Liver (tissue), 9 donors: ENCODE data around the gene FAM120AOS. TPM values are rescaled to one million over a fixed set of nuclear protein-coding genes. Genes with fewer than 3 reads are reported as not detected.

ENCODE experiments used
- DNase-seq: peaks from one replicate; pipeline ENCODE4 v3.0.0-alpha.2; 2017; ENCODE audit warnings: low spot score
- H3K27ac ChIP-seq, 2 donors: one replicate each; pipeline ENCODE4 v1.7.0; 2013; ENCODE audit warnings: inconsistent platforms in 2 of 2, low read length in 2 of 2, control low read depth in 1 of 2, low read depth in 1 of 2, mild to moderate bottlenecking in 1 of 2
- H3K27me3 ChIP-seq, 4 donors: one replicate each; pipeline versions ENCODE4 v1.6.1 to v1.7.0; 2013; ENCODE audit warnings: low read length in 3 of 4, inconsistent platforms in 1 of 4, mild to moderate bottlenecking in 1 of 4, moderate library complexity in 1 of 4; ENCODE audit not compliant: control insufficient read depth in 4 of 4, insufficient read depth in 4 of 4
- H3K36me3 ChIP-seq, 4 donors: one replicate each; pipeline versions ENCODE4 v1.6.1 to v1.7.0; 2013; ENCODE audit warnings: low read length in 3 of 4, mild to moderate bottlenecking in 3 of 4, low read depth in 1 of 4, moderate library complexity in 1 of 4; ENCODE audit not compliant: control insufficient read depth in 4 of 4, insufficient read depth in 3 of 4
- H3K4me1 ChIP-seq, 4 donors: one replicate each; pipeline versions ENCODE4 v1.6.1 to v1.7.0; 2013; ENCODE audit warnings: low read length in 3 of 4, mild to moderate bottlenecking in 3 of 4, moderate library complexity in 1 of 4; ENCODE audit not compliant: control insufficient read depth in 4 of 4, insufficient read depth in 4 of 4
- H3K4me3 ChIP-seq, 3 donors: one replicate each; pipeline versions ENCODE4 v1.6.1 to v1.7.0; 2013; ENCODE audit warnings: low read length in 3 of 3, control low read depth in 1 of 3, low read depth in 1 of 3, mild to moderate bottlenecking in 1 of 3
- H3K9ac ChIP-seq, 2 donors: one replicate each; pipeline ENCODE4 v1.7.0; 2013; ENCODE audit warnings: low read length in 2 of 2, mild to moderate bottlenecking in 2 of 2, moderate library complexity in 2 of 2, control low read depth in 1 of 2, low read depth in 1 of 2
- H3K9me3 ChIP-seq, 4 donors: one replicate each; pipeline versions ENCODE4 v1.6.1 to v1.7.0; 2013; ENCODE audit warnings: low read length in 3 of 4; ENCODE audit not compliant: control insufficient read depth in 4 of 4
- ATF3 ChIP-seq: IDR thresholded peaks from 2 replicates; pipeline ENCODE4 v1.6.1; 2016; ENCODE audit warnings: antibody characterized with exemption
- CTCF ChIP-seq: fragments of 150-350 bp; IDR thresholded peaks from 2 replicates; pipeline ENCODE4 v1.5.1; 2017; ENCODE audit warnings: improper control_type of control experiment, low read depth, low read length; ENCODE audit not compliant: missing input control
- EGR1 ChIP-seq, 2 donors: IDR thresholded peaks; 2 replicates each; pipeline ENCODE4 v1.6.1; 2016 to 2018; ENCODE audit warnings: antibody characterized with exemption in 2 of 2, low read depth in 2 of 2
- FOXA1 ChIP-seq: IDR thresholded peaks from 2 replicates; pipeline ENCODE4 v1.6.1; 2016; ENCODE audit warnings: antibody characterized with exemption
- FOXA2 ChIP-seq: IDR thresholded peaks from 2 replicates; pipeline ENCODE4 v1.6.1; 2016; ENCODE audit warnings: antibody characterized with exemption
- GABPA ChIP-seq, 2 donors: IDR thresholded peaks in 1 of 2; conservative IDR thresholded peaks in 1 of 2; 2 replicates each; pipeline ENCODE4 v1.6.1; 2016; ENCODE audit warnings: antibody characterized with exemption in 2 of 2, mild to moderate bottlenecking in 1 of 2, moderate library complexity in 1 of 2
- HNF4A ChIP-seq, 2 donors: conservative IDR thresholded peaks; 2 replicates each; pipeline ENCODE4 v1.6.1; 2016; ENCODE audit warnings: antibody characterized with exemption in 2 of 2, mild to moderate bottlenecking in 2 of 2
- HNF4G ChIP-seq: IDR thresholded peaks from 2 replicates; pipeline ENCODE4 v1.6.1; 2016; ENCODE audit warnings: antibody characterized with exemption
- JUND ChIP-seq, 2 donors: IDR thresholded peaks; 2 replicates each; pipeline ENCODE4 v1.6.1; 2016; ENCODE audit warnings: antibody characterized with exemption in 2 of 2
- MAX ChIP-seq: IDR thresholded peaks from 2 replicates; pipeline ENCODE4 v1.6.1; 2016; ENCODE audit warnings: antibody characterized with exemption
- NR2F2 ChIP-seq: IDR thresholded peaks from 2 replicates; pipeline ENCODE4 v1.6.1; 2016; ENCODE audit warnings: antibody characterized with exemption
- RAD21 ChIP-seq, 2 donors: IDR thresholded peaks; 2 replicates each; pipeline ENCODE4 v1.6.1; 2016; ENCODE audit warnings: antibody characterized with exemption in 2 of 2, mild to moderate bottlenecking in 2 of 2
- REST ChIP-seq: IDR thresholded peaks from 2 replicates; pipeline ENCODE4 v1.6.1; 2016; ENCODE audit warnings: antibody characterized with exemption, mild to moderate bottlenecking
- RXRA ChIP-seq, 2 donors: IDR thresholded peaks; 2 replicates each; pipeline ENCODE4 v1.6.1; 2017 to 2018; ENCODE audit warnings: antibody characterized with exemption in 2 of 2, mild to moderate bottlenecking in 1 of 2
- SP1 ChIP-seq: IDR thresholded peaks from 2 replicates; pipeline ENCODE4 v1.6.1; 2018; ENCODE audit warnings: antibody characterized with exemption, mild to moderate bottlenecking
- TAF1 ChIP-seq: conservative IDR thresholded peaks from 2 replicates; pipeline ENCODE4 v1.6.1; 2016; ENCODE audit warnings: antibody characterized with exemption, mild to moderate bottlenecking
- YY1 ChIP-seq: IDR thresholded peaks from 2 replicates; pipeline ENCODE4 v1.6.1; 2016; ENCODE audit warnings: antibody characterized with exemption, mild to moderate bottlenecking
- ZBTB33 ChIP-seq: IDR thresholded peaks from 2 replicates; pipeline ENCODE4 v1.6.1; 2016; ENCODE audit warnings: antibody characterized with exemption
- WGBS: extraction: QIAGEN DNeasy Blood & Tissue Kit; methylation state at CpG from one replicate; pipeline ENCODE4 v1.1.7; 2013; 5-methylcytosine and 5-hydroxymethylcytosine counted together
- polyA plus RNA-seq, 2 donors: library from polyadenylated mRNA; stranded (reverse) in 1 of 2; unstranded in 1 of 2; fragments of 200-250 nt in 1 of 2; fragments of >200 nt in 1 of 2; fragmentation: Nextera tagmentation in 1 of 2; extraction: Ambion mirVana in 1 of 2; gene quantifications; one replicate each; pipeline versions ENCODE4 v1.2.1 to v1.2.3, GENCODE V29; 2013 to 2015
- total RNA-seq, 2 donors: library from RNA; depleted of rRNA; stranded (reverse); fragments of >200 nt; gene quantifications; one replicate each; pipeline ENCODE4 v1.2.3, GENCODE V29; 2014
- donor health status: healthy.
- donor health status: healthy.
- donor health status: healthy.
- donor health status: healthy.
- donor health status: healthy.

The FAM120AOS gene
- total and polyA plus RNA-seq, 4 donors: 16.4 to 25.0 (median 17.3) TPM

GRCh38 chr9:93475856-93476255 is 22.5 kb upstream of the FAM120AOS start:
- no peak for DNase-seq
- WGBS: 86% methylated on average over 3 of the region's 3 CpGs
- Histone ChIP-seq H3K4me3 (no peak overlapping the region), H3K9ac (no peak overlapping the region), H3K36me3 (peaks cover 0 to 7% (median under 1%) of the 10 kb centered on the region in 4 donors), H3K4me1 (peaks cover 0 to 7% (median 0%) of the 10 kb centered on the region in 4 donors), H3K27me3 (no peaks in the 10 kb centered on the region), H3K27ac (no peak overlapping the region), H3K9me3 (no peaks in the 10 kb centered on the region)
- TF ChIP-seq ATF3: no peak
- no peak for TF ChIP-seq FOXA2
- TF ChIP-seq SP1: no peak
- no peak for TF ChIP-seq MAX
- TF ChIP-seq YY1: no peak
- TF ChIP-seq FOXA1: no peak
- no peak for TF ChIP-seq EGR1 (IDR thresholded peaks at IDR 0.05; ENCODE audit: low read depth in 2 of 2)
- TF ChIP-seq ZBTB33: no peak
- no peak for TF ChIP-seq CTCF
- TF ChIP-seq JUND (IDR thresholded peaks at IDR 0.05): no peak
- no peak for TF ChIP-seq NR2F2
- TF ChIP-seq RAD21 (IDR thresholded peaks at IDR 0.05): no peak
- TF ChIP-seq GABPA (IDR thresholded peaks at IDR 0.05 in 1 of 2, conservative IDR thresholded peaks at IDR 0.05 in 1 of 2): no peak
- TF ChIP-seq RXRA (IDR thresholded peaks at IDR 0.05): no peak

GRCh38 chr9:93475108-93475507 is 21.7 kb upstream of the FAM120AOS start:
- no peak for DNase-seq
- TF ChIP-seq GABPA (IDR thresholded peaks at IDR 0.05 in 1 of 2, conservative IDR thresholded peaks at IDR 0.05 in 1 of 2): no peak
- TF ChIP-seq ZBTB33: no peak
- TF ChIP-seq REST: no peak
- no peak for TF ChIP-seq RAD21 (IDR thresholded peaks at IDR 0.05)
- TF ChIP-seq HNF4A (conservative IDR thresholded peaks at IDR 0.05): no peak
- TF ChIP-seq ATF3: no peak
- TF ChIP-seq FOXA1: no peak
- TF ChIP-seq HNF4G: no peak
- no peak for TF ChIP-seq EGR1 (IDR thresholded peaks at IDR 0.05; ENCODE audit: low read depth in 2 of 2)
- no peak for TF ChIP-seq FOXA2
- TF ChIP-seq RXRA (IDR thresholded peaks at IDR 0.05): no peak
- no peak for TF ChIP-seq TAF1
- no peak for TF ChIP-seq YY1
- TF ChIP-seq CTCF: no peak
- no peak for TF ChIP-seq JUND (IDR thresholded peaks at IDR 0.05)
- TF ChIP-seq NR2F2: no peak
- TF ChIP-seq SP1: no peak
- TF ChIP-seq MAX: no peak
- Histone ChIP-seq H3K9me3 (no peaks in the 10 kb centered on the region), H3K27ac (no peak overlapping the region), H3K27me3 (no peaks in the 10 kb centered on the region), H3K36me3 (peaks cover 0 to 7% (median under 1%) of the 10 kb centered on the region in 4 donors), H3K9ac (no peak overlapping the region), H3K4me1 (peaks cover 0 to 7% (median 1%) of the 10 kb centered on the region in 4 donors), H3K4me3 (no peak overlapping the region)
- 97% methylated on average over 3 of the region's 3 CpGs for WGBS
